Mesendoderm (in vitro differentiated cells): ENCODE results near the gene B9D2.
A peak's percentile ranks its signal among the peaks of the same experiment; 100 is the strongest.

Experiments
- DNase-seq: peaks from one replicate; pipeline ENCODE4 v3.0.0; 2013
- H2AK5ac ChIP-seq: 2 replicates; pipeline ENCODE4 v1.6.1; 2013; ENCODE audit warnings: low read length, inconsistent platforms
- H2BK120ac ChIP-seq: 2 replicates; pipeline ENCODE4 v1.6.1; 2013; ENCODE audit warnings: low read depth, mild to moderate bottlenecking, low read length, moderate library complexity, mixed read lengths
- H2BK15ac ChIP-seq: replicated peaks from 2 replicates; pipeline ENCODE4 v1.6.1; 2013; ENCODE audit warnings: low read depth, mild to moderate bottlenecking, moderate library complexity
- H2BK5ac ChIP-seq: 2 replicates; pipeline ENCODE4 v1.6.1; 2013; ENCODE audit warnings: low read length, inconsistent platforms
- H3K18ac ChIP-seq: 2 replicates; pipeline ENCODE4 v1.6.1; 2013; ENCODE audit warnings: mild to moderate bottlenecking, low read length, mixed read lengths
- H3K23ac ChIP-seq: one replicate; pipeline ENCODE4 v1.6.1; 2013; ENCODE audit warnings: low read length
- H3K27ac ChIP-seq: 2 replicates; pipeline ENCODE4 v1.5.1; 2013; ENCODE audit warnings: low read depth, mild to moderate bottlenecking, inconsistent platforms, low read length, moderate library complexity
- H3K27me3 ChIP-seq: 2 replicates; pipeline ENCODE4 v1.6.1; 2013; ENCODE audit warnings: low read length, control low read depth, mild to moderate bottlenecking, inconsistent platforms; ENCODE audit not compliant: insufficient read depth, poor library complexity
- H3K36me3 ChIP-seq: 2 replicates; pipeline ENCODE4 v1.6.1; 2013; ENCODE audit warnings: low read length, inconsistent platforms; ENCODE audit not compliant: control insufficient read depth, insufficient read depth
- H3K4ac ChIP-seq: one replicate; pipeline ENCODE4 v1.6.1; 2013; ENCODE audit warnings: low read depth, mild to moderate bottlenecking, low read length, moderate library complexity
- H3K4me1 ChIP-seq: 2 replicates; pipeline ENCODE4 v1.6.1; 2013; ENCODE audit warnings: low read depth, low read length, inconsistent platforms; ENCODE audit not compliant: control insufficient read depth
- H3K4me2 ChIP-seq: 2 replicates; pipeline ENCODE4 v1.6.1; 2013; ENCODE audit warnings: low read length
- H3K4me3 ChIP-seq: 2 replicates; pipeline ENCODE4 v1.5.1; 2013; ENCODE audit warnings: mild to moderate bottlenecking, low read length
- H3K56ac ChIP-seq: one replicate; pipeline ENCODE4 v1.6.1; 2013; ENCODE audit warnings: low read length
- H3K79me1 ChIP-seq: 2 replicates; pipeline ENCODE4 v1.6.1; 2013; ENCODE audit warnings: low read length, inconsistent platforms
- H3K79me2 ChIP-seq: 2 replicates; pipeline ENCODE4 v1.6.1; 2013; ENCODE audit warnings: mild to moderate bottlenecking, low read length; ENCODE audit not compliant: control insufficient read depth, insufficient read depth
- H3K9ac ChIP-seq: 2 replicates; pipeline ENCODE4 v1.6.1; 2013; ENCODE audit warnings: low read length, inconsistent platforms
- H4K5ac ChIP-seq: one replicate; pipeline ENCODE4 v1.6.1; 2013; ENCODE audit warnings: low read length
- H4K8ac ChIP-seq: one replicate; pipeline ENCODE4 v1.6.1; 2013; ENCODE audit warnings: low read depth, mild to moderate bottlenecking, control low read depth, low read length, moderate library complexity
- WGBS: extraction: QIAGEN DNeasy Blood & Tissue Kit; methylation state at CpG from one replicate; pipeline ENCODE4 v1.1.7; 2013; ENCODE audit warnings: low lambda C conversion rate, missing lambda C conversion rate; ENCODE audit not compliant: insufficient coverage; ENCODE audit errors: extremely low coverage; 5-methylcytosine and 5-hydroxymethylcytosine counted together

The B9D2 gene

DNA sequence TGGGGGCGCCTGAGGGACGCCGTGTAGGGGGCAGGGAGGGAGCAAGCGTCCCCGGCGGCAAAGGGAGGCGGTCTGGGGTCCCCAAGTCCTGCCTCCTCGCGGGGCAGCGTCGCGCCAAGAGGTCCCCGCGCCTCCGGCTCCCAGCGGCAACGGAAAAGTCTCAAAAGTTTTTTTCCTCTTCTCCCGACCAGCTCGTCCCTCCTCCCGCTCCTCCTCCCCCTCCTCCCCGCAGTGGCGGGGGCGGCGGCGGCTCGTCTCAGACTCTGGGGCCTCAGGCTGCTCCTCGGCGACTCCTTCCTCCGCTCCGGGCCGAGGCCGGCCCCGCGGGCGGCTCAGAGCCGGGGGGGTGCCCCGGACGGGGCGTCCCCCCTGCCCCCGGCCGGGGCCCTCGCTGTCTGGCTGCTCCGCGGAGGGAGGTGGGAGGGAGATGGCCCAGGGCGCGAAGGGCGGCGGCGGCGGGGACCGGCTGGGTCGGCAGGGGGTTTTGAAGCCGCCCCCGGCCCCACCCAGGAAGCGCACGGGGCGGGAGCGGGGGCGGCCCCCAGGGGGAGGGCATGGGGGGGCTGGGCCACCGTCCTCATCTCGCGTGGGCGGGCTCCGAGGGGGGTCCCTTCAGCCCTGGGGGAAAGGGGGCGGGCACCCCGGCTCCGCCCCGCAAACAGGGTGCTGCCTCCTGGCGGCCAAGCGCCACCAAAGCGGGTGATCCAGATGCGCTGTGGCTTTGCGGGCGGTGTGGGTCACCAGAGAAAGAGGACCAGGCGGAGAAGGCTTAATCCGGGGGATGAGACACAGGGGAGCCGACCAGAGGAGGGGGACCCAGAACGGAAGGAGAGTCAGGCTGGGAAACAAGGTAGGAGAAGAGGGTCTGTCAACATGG is 10.2 kb downstream of the B9D2 start, which contains the start of gene TGFB1:
TGFB1 (minus strand) TSS at position 457 of the 877 bp plus-strand sequence. CDS start 878 bp downstream, outside the sequence.
- Histone ChIP-seq H2BK120ac (peak within 1 kb of the TSS; percentile 37), H2BK5ac (peak within 1 kb of the TSS; percentile 53), H3K18ac (peak within 1 kb of the TSS; percentile 91), H3K27me3 (no peaks in the 10 kb centered on the region), H3K4me1 (no peaks in the 10 kb centered on the region), H3K4me2 (peak within 1 kb of the TSS; percentile 84), H2BK15ac (no peak within 1 kb of the TSS), H3K23ac (peak within 1 kb of the TSS; percentile 99), H3K4ac (peak within 1 kb of the TSS; percentile 93), H3K79me1 (peaks cover 10% of the 10 kb centered on the region), H3K79me2 (peaks cover 26% of the 10 kb centered on the region), H3K27ac (peak within 1 kb of the TSS; percentile 82), H3K56ac (peak within 1 kb of the TSS; percentile 97), H3K9ac (peak within 1 kb of the TSS; percentile 95), H2AK5ac (peak within 1 kb of the TSS; percentile 73), H3K4me3 (peak within 1 kb of the TSS; percentile 96), H3K36me3 (no peaks in the 10 kb centered on the region), H4K8ac (no peak within 1 kb of the TSS), H4K5ac (no peak within 1 kb of the TSS)
- WGBS = no CpG with 5 or more reads among the region's 78 CpGs
- DNase-seq = peak; percentile 85

DNA sequence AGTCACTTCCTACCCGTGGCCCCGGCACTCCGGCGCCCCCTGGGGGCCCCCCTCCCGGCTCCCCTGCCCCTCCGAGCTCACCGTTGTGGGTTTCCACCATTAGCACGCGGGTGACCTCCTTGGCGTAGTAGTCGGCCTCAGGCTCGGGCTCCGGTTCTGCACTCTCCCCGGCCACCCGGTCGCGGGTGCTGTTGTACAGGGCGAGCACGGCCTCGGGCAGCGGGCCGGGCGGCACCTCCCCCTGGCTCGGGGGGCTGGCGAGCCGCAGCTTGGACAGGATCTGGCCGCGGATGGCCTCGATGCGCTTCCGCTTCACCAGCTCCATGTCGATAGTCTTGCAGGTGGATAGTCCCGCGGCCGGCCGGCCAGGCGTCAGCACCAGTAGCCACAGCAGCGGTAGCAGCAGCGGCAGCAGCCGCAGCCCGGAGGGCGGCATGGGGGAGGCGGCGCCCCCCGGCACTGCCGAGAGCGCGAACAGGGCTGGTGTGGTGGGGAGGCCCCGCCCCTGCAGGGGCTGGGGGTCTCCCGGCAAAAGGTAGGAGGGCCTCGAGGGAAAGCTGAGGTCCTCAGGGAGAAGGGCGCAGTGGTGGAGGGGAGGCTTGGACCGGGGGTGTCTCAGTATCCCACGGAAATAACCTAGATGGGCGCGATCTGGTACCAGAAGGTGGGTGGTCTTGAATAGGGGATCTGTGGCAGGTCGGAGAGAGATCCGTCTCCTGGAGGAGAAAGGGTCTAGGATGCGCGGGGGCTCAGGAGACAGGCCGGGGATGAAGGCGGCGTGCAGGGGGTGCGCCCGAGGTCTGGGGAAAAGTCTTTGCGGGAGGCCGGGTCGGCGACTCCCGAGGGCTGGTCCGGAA is 11.1 kb downstream of the B9D2 start:
- Histone ChIP-seq H2BK120ac (peak overlapping the region; percentile 17), H2BK5ac (peak overlapping the region; percentile 53), H3K36me3 (peaks cover 3% of the 10 kb centered on the region), H3K23ac (peak overlapping the region; percentile 99), H3K18ac (peak overlapping the region; percentile 91), H4K8ac (no peak overlapping the region), H3K79me1 (peaks cover 14% of the 10 kb centered on the region), H3K4me1 (no peaks in the 10 kb centered on the region), H3K27me3 (no peaks in the 10 kb centered on the region), H2BK15ac (no peak overlapping the region), H3K56ac (peak overlapping the region; percentile 97), H3K4me2 (peak overlapping the region; percentile 84), H3K27ac (peak overlapping the region; percentile 82), H3K4me3 (peak overlapping the region; percentile 96), H3K9ac (peak overlapping the region; percentile 95), H3K79me2 (peaks cover 26% of the 10 kb centered on the region), H2AK5ac (peak overlapping the region; percentile 73), H3K4ac (peak overlapping the region; percentile 93), H4K5ac (no peak overlapping the region)
- no CpG with 5 or more reads among the region's 71 CpGs for WGBS
- DNase-seq = peak; percentile 70

DNA sequence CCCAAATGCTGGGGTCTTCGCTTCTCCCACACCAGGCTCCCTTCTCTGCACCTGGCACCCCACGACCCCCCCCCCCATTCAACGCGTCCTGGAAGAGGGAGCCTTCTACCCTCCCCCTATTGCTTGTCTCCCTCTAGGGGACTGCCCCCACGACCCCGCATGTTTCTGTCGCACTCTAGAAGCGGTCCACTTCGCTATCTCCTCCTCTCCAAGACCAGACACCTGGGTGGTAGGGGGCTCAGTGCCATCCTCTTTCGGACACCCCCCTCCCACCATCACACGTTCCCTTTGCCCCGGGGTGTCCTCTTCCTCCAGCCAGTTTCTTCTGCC is 11.7 kb downstream of the B9D2 start:
- Histone ChIP-seq H3K36me3 (peaks cover 3% of the 10 kb centered on the region), H3K79me1 (peaks cover 14% of the 10 kb centered on the region), H2BK15ac (no peak overlapping the region), H3K56ac (peak overlapping the region; percentile 97), H3K23ac (no peak overlapping the region), H3K79me2 (peaks cover 26% of the 10 kb centered on the region), H3K27ac (peak overlapping the region; percentile 4), H4K5ac (no peak overlapping the region), H3K27me3 (no peaks in the 10 kb centered on the region), H3K18ac (peak overlapping the region; percentile 91), H4K8ac (no peak overlapping the region), H2AK5ac (no peak overlapping the region), H2BK120ac (no peak overlapping the region), H3K4me2 (peak overlapping the region; percentile 69), H3K4ac (peak overlapping the region; percentile 93), H3K9ac (peak overlapping the region; percentile 95), H2BK5ac (no peak overlapping the region), H3K4me3 (peak overlapping the region; percentile 96), H3K4me1 (no peaks in the 10 kb centered on the region)
- WGBS = no CpG with 5 or more reads among the region's 12 CpGs
- DNase-seq = no peak

DNA sequence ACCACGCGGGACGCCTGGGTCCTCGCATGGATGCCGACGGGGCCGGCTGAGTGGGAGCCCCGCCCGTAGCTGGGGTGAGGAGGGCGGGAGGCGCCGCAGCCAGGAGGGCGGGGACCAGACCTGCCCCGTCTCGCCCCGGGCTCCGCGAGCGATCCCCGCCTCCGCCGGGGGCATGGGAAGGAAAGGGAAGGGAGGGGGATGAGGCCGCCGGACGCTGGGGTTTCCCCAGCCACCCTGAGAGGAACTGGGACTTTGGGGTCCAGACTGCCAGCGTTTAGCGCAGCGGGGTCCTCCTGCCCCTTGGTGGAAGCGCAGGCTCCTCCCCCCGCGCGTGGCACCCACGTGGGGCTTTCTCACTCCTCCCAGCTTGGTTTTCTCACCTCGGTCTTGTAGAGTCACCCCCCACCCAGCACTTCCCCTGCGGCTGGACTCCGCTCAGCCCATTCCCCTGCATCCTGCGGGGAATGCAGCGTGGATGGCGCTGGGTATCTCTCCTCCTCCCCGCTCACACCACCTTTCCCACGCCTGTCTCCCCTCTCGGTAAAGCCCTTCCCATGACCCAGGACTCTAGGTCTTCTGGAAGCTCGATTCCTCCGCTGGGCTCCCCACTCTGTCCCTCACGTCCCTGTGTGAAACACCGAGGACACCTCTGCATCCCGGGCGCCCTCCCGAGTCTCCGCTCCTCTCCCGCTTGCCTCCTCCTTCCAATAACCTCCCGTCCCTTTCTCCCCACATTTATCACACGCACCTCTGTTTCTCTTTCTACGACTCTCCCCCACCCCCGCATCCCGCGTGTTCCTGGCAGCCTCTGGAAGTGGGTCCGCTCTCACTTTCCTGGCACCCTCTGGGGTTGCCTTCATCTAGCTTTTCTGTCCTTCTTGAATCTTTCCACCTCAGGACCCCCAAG is 12.4 kb downstream of the B9D2 start:
- Histone ChIP-seq H3K9ac (peak overlapping the region; percentile 95), H4K8ac (no peak overlapping the region), H3K18ac (peak overlapping the region; percentile 91), H3K4me2 (peak overlapping the region; percentile 69), H4K5ac (no peak overlapping the region), H3K27me3 (no peaks in the 10 kb centered on the region), H3K4me1 (no peaks in the 10 kb centered on the region), H3K79me1 (peaks cover 14% of the 10 kb centered on the region), H3K4me3 (peak overlapping the region; percentile 96), H3K36me3 (peaks cover 3% of the 10 kb centered on the region), H3K23ac (no peak overlapping the region), H2AK5ac (no peak overlapping the region), H3K79me2 (peaks cover 26% of the 10 kb centered on the region), H2BK120ac (no peak overlapping the region), H3K56ac (peak overlapping the region; percentile 97), H3K4ac (peak overlapping the region; percentile 37), H3K27ac (peak overlapping the region; percentile 4), H2BK5ac (peak overlapping the region; percentile 42), H2BK15ac (no peak overlapping the region)
- DNase-seq = peak; percentile 63
- WGBS = no CpG with 5 or more reads among the region's 58 CpGs

DNA sequence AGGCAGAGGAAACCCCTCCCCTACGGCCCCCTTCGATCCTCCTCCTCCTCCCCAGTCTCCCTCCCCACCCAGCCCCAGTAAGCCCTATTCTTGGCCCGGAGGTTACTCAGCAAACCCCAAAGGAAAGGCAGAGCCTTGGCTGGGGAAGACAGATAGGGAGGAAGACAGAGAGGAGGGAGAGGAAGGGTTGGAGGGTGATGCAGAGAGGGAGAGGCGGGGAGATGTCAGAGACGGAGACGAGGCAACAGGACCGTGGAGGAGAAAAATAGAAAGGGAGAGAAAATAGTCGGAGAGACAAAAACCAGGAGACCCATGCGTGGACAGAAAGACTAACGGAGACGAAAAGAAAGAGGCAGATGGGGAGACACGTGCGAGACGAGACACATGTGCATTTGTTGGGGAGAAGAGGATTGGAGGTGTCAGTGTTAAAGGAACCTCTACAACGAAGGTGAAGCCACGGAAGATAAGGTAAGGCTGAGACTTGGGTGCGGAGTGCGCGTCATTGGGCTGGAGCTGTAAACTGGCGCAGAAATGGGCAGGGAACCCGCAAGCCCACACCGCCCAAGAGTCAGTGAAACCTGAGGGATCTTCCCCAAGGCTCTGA is 13.1 kb downstream of the B9D2 start:
- WGBS = no CpG with 5 or more reads among the region's 22 CpGs
- Histone ChIP-seq H3K23ac (no peak overlapping the region), H2BK5ac (peak overlapping the region; percentile 43), H3K4me3 (peak overlapping the region; percentile 96), H2BK120ac (no peak overlapping the region), H3K4ac (peak overlapping the region; percentile 38), H3K27ac (no peak overlapping the region), H3K4me2 (peak overlapping the region; percentile 54), H2BK15ac (no peak overlapping the region), H3K27me3 (no peaks in the 10 kb centered on the region), H3K9ac (peak overlapping the region; percentile 95), H3K36me3 (peaks cover 3% of the 10 kb centered on the region), H2AK5ac (no peak overlapping the region), H3K4me1 (no peaks in the 10 kb centered on the region), H3K79me1 (peaks cover 14% of the 10 kb centered on the region), H4K8ac (no peak overlapping the region), H3K56ac (peak overlapping the region; percentile 97), H4K5ac (no peak overlapping the region), H3K79me2 (peaks cover 26% of the 10 kb centered on the region), H3K18ac (peak overlapping the region; percentile 57)
- DNase-seq = no peak
